GOT3 (cell line): ENCODE measurements around the gene PARP1.

Source experiments
- DNase-seq: peaks from one replicate; lab custom pipeline; 2025; ENCODE audit warnings: mixed read lengths; lab: John Stamatoyannopoulos, UW

The PARP1 gene

GRCh38 chr1:226405411-226405988 is 2.4 kb downstream of the PARP1 start:
- DNase-seq: no peak

GRCh38 chr1:226404904-226405222 is 3.0 kb downstream of the PARP1 start:
- DNase-seq: no peak

- no peak for DNase-seq
Observed at GRCh38 chr1:226404063-226404903, 3.6 kb downstream of the PARP1 start.

- DNase-seq: no peak
Observed at GRCh38 chr1:226403201-226404034, 4.5 kb downstream of the PARP1 start.

- no peak for DNase-seq
Observed at GRCh38 chr1:226402739-226403165, 5.1 kb downstream of the PARP1 start.

GRCh38 chr1:226401355-226402303 is 6.3 kb downstream of the PARP1 start:
- no peak for DNase-seq

- DNase-seq: no peak
Observed at GRCh38 chr1:226400519-226401354, 7.2 kb downstream of the PARP1 start.

GRCh38 chr1:226397955-226398636 is 9.8 kb downstream of the PARP1 start:
- no peak for DNase-seq

- DNase-seq: no peak
Observed at GRCh38 chr1:226397011-226397926, 10.6 kb downstream of the PARP1 start.

GRCh38 chr1:226395753-226396152 is 12.1 kb downstream of the PARP1 start:
- DNase-seq: no peak

GRCh38 chr1:226394462-226394861 is 13.4 kb downstream of the PARP1 start:
- no peak for DNase-seq

- no peak for DNase-seq
Observed at GRCh38 chr1:226390681-226391080, 17.2 kb downstream of the PARP1 start.

- no peak for DNase-seq
Observed at GRCh38 chr1:226388131-226388530, 19.8 kb downstream of the PARP1 start.

GRCh38 chr1:226384717-226385116 is 23.2 kb downstream of the PARP1 start:
- DNase-seq: no peak

- DNase-seq: no peak
Observed at GRCh38 chr1:226384040-226384439, 23.9 kb downstream of the PARP1 start.

GRCh38 chr1:226382030-226382429 is 25.9 kb downstream of the PARP1 start:
- no peak for DNase-seq

GRCh38 chr1:226381226-226381998 is 26.5 kb downstream of the PARP1 start:
- DNase-seq: no peak

- DNase-seq: no peak
Observed at GRCh38 chr1:226378071-226378470, 29.8 kb downstream of the PARP1 start.
